C4-2B (cell line): ENCODE data around the gene PREX1.

Experiments used
- CTCF ChIP-seq: fragments of 450-650 bp; conservative IDR thresholded peaks from 2 replicates; pipeline ENCODE4 v1.5.1; 2017; ENCODE audit warnings: mild to moderate bottlenecking
- ZFX ChIP-seq: fragments of 450-650 bp; IDR thresholded peaks from 2 replicates; pipeline ENCODE4 v1.6.1; 2017

- TF ChIP-seq CTCF (no peak), ZFX (no peak)
Measured at GRCh38 chr20:48773837-48774418, 53.9 kb downstream of the PREX1 start.
